ENCODE data around the gene LURAP1L. TPM values are rescaled to one million over a fixed set of nuclear protein-coding genes. Genes with fewer than 3 reads are reported as not detected.
A peak's percentile ranks its signal among the peaks of the same experiment; 100 is the strongest.

The LURAP1L gene
- total and polyA plus RNA-seq, 2 of the 4 experiments (the other 2 are of a cell fraction) = 6.1 to 10.6 TPM

GRCh38 chr9:12774861-12775678 is at the start of gene LURAP1L (continued):
- TF ChIP-seq ELK1 (IDR thresholded peaks at IDR 0.05; ENCODE audit: borderline replicate concordance, low read depth, low read length) (no peak), RCOR1 (IDR thresholded peaks at IDR 0.05; ENCODE audit: insufficient replicate concordance, low read length) (no peak), CEBPB (IDR thresholded peaks at IDR 0.05; ENCODE audit: low read depth, low read length) (no peak), MAFK (IDR thresholded peaks at IDR 0.05; ENCODE audit: low read depth, low read length) (peak; percentile 19; the same call in 1 of the 2 replicates)

Data from IMR-90 (cell line).